ENCODE data around the gene ADCYAP1.

DNA sequence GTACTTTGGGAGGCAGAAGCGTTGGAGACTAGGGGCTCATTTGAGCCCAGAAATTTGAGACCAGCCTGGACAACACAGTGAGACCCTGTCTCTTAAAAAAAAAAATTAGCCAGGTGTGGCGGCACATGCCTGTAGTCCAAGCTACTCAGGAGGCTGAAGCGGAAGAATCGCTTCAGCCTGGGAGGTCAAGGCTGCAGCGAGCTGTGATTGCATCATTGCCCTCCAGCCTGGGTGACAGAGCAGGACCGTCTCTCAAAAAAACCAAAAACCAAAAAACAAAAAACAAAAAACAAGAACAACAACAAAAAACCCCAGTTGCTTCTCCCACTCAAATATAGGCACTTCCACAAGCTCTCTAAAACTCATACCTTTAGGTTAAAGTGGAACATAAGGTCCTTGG, 27.4 kb upstream of the ADCYAP1 start:
- TF ChIP-seq, protein P1, sequence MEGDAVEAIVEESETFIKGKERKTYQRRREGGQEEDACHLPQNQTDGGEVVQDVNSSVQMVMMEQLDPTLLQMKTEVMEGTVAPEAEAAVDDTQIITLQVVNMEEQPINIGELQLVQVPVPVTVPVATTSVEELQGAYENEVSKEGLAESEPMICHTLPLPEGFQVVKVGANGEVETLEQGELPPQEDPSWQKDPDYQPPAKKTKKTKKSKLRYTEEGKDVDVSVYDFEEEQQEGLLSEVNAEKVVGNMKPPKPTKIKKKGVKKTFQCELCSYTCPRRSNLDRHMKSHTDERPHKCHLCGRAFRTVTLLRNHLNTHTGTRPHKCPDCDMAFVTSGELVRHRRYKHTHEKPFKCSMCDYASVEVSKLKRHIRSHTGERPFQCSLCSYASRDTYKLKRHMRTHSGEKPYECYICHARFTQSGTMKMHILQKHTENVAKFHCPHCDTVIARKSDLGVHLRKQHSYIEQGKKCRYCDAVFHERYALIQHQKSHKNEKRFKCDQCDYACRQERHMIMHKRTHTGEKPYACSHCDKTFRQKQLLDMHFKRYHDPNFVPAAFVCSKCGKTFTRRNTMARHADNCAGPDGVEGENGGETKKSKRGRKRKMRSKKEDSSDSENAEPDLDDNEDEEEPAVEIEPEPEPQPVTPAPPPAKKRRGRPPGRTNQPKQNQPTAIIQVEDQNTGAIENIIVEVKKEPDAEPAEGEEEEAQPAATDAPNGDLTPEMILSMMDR (IDR thresholded peaks at IDR 0.05), result no peak
- TF ChIP-seq POLR2A (IDR thresholded peaks at IDR 0.05), result no peak

Measured in heart left ventricle (tissue), 13 donors.